Body of pancreas (tissue), 4 donors: ENCODE results near the gene AMHR2. TPM values are rescaled to one million over a fixed set of nuclear protein-coding genes. Genes with fewer than 3 reads are reported as not detected.
A peak's percentile ranks its signal among the peaks of the same experiment; 100 is the strongest.

Experiments
- ATAC-seq: fragments of 150-250 bp; one replicate; pipeline ENCODE4 v1.9.1; 2016
- DNase-seq, 4 donors: peaks; one replicate each; pipeline ENCODE4 v3.0.0-alpha.2; 2019
- H3K27ac ChIP-seq, 4 donors: fragments of 200-600 bp; sonication (generic); 1 replicate in 3 of 4; 2 replicates in 1 of 4; pipeline versions ENCODE4 v1.5.1 to v1.6.1; 2016 to 2019; ENCODE audit warnings: mild to moderate bottlenecking in 1 of 4, mixed read lengths in 1 of 4, moderate library complexity in 1 of 4
- H3K27me3 ChIP-seq, 2 donors: fragments of 200-600 bp; sonication (generic); one replicate each; pipeline ENCODE4 v1.6.0; 2016; ENCODE audit warnings: mild to moderate bottlenecking in 1 of 2
- H3K36me3 ChIP-seq, 2 donors: fragments of 200-600 bp; sonication (generic); replicated peaks in 1 of 2; 2 replicates each; pipeline ENCODE4 v1.5.1; 2016; ENCODE audit warnings: low read depth in 2 of 2; ENCODE audit not compliant: insufficient read depth in 1 of 2
- H3K4me1 ChIP-seq: fragments of 200-600 bp; sonication (generic); one replicate; pipeline ENCODE4 v1.6.0; 2016
- H3K4me3 ChIP-seq, 2 donors: fragments of 200-600 bp; sonication (generic); 1 replicate in 1 of 2; 2 replicates in 1 of 2; pipeline ENCODE4 v1.5.1; 2016 to 2019
- H3K9me3 ChIP-seq, 3 donors: fragments of 200-600 bp; sonication (generic); 1 replicate in 2 of 3; 2 replicates in 1 of 3; pipeline ENCODE4 v1.5.1; 2016
- POLR2A ChIP-seq, 3 donors: fragments of 450-650 bp; IDR thresholded peaks; one replicate each; pipeline ENCODE4 v1.6.1; 2016; ENCODE audit warnings: antibody characterized with exemption in 3 of 3, mild to moderate bottlenecking in 2 of 3
- WGBS, 2 donors: methylation state at CpG; one replicate each; pipeline ENCODE4 v1.1.5; 2017; 5-methylcytosine and 5-hydroxymethylcytosine counted together
- intact Hi-C: fragments of 100-400 bp; cut with DNase I; formaldehyde crosslinking; loops from one replicate; pipeline ENCODE4 v1.15.1; 2023
- total RNA-seq, 2 donors: library from RNA; depleted of rRNA; stranded (reverse); fragments of >200 nt; gene quantifications; one replicate each; pipeline ENCODE4 v1.1.0, GENCODE V29; 2016
- TF ChIP-seq, protein P1 (sequence below), 7 experiments: fragments of 450-650 bp in 4 of 7; fragments of 200-600 bp in 3 of 7; sonication (generic) in 3 of 7; IDR thresholded peaks; one replicate each; pipeline ENCODE4 v1.5.1; 2016 to 2019; ENCODE audit warnings: antibody characterized with exemption in 7 of 7

AMHR2 gene
- total RNA-seq, 2 donors from 2014 or later = 2.3 to 10.6 TPM

DNA sequence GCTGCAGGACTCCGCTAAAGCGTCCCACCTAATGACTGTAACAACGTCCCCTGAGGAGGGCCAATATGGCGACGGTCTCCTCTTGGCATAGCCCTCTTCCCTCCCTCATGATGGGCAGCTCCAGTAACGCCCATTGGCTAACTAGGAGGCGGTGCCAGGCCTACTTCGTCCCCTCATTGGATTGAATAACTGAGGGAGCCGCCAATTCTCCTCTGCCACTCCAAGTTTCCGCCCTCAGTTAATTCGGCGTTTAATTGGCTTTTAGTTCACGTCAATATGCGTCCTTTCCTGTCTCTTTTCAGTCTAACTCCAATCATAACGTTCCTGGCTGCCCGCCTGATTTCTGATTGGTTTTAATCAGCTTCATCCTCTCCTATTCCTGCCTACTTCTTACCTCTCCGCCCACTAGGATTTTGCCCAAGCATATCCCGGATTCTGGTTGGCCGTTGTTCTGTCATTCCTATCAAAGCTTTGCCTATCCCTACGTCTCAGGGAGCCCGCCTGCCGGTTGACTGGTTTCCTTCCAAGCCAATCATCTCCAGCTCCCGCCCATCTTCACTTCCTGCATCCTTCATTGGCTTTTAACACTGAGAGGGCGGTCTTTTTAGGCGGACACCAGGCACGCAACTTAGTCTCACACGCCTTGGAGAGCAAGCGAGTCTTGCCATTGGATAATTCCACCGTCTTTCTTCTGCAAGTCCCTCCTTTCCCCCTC is 44.1 kb upstream of the AMHR2 start:
- H3K4me1 ChIP-seq = peaks cover 47% of the 10 kb centered on the region
- TF ChIP-seq, protein P1, sequence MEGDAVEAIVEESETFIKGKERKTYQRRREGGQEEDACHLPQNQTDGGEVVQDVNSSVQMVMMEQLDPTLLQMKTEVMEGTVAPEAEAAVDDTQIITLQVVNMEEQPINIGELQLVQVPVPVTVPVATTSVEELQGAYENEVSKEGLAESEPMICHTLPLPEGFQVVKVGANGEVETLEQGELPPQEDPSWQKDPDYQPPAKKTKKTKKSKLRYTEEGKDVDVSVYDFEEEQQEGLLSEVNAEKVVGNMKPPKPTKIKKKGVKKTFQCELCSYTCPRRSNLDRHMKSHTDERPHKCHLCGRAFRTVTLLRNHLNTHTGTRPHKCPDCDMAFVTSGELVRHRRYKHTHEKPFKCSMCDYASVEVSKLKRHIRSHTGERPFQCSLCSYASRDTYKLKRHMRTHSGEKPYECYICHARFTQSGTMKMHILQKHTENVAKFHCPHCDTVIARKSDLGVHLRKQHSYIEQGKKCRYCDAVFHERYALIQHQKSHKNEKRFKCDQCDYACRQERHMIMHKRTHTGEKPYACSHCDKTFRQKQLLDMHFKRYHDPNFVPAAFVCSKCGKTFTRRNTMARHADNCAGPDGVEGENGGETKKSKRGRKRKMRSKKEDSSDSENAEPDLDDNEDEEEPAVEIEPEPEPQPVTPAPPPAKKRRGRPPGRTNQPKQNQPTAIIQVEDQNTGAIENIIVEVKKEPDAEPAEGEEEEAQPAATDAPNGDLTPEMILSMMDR (IDR thresholded peaks at IDR 0.05) = peak in 1 of 7 experiments; percentile 21
- peak in 2 of 3 donors; percentile 92 to 94 for TF ChIP-seq POLR2A (IDR thresholded peaks at IDR 0.05)
- ATAC-seq = peak; percentile 81
- H3K36me3 ChIP-seq = peaks cover 0 to 4% of the 10 kb centered on the region in 2 donors
- no peak overlapping the region for H3K4me3 ChIP-seq
- DNase-seq = peak; percentile 99 to 100 (median 100)
- no peaks in the 10 kb centered on the region for H3K27me3 ChIP-seq
- WGBS, 2 donors = 0 to 1% methylated on average over 27 to 29 of the region's 29 CpGs
- H3K9me3 ChIP-seq = no peaks in the 10 kb centered on the region
- intact Hi-C loops = no loop called here
- peak overlapping the region; percentile 96 to 99 (median 98) for H3K27ac ChIP-seq

DNA sequence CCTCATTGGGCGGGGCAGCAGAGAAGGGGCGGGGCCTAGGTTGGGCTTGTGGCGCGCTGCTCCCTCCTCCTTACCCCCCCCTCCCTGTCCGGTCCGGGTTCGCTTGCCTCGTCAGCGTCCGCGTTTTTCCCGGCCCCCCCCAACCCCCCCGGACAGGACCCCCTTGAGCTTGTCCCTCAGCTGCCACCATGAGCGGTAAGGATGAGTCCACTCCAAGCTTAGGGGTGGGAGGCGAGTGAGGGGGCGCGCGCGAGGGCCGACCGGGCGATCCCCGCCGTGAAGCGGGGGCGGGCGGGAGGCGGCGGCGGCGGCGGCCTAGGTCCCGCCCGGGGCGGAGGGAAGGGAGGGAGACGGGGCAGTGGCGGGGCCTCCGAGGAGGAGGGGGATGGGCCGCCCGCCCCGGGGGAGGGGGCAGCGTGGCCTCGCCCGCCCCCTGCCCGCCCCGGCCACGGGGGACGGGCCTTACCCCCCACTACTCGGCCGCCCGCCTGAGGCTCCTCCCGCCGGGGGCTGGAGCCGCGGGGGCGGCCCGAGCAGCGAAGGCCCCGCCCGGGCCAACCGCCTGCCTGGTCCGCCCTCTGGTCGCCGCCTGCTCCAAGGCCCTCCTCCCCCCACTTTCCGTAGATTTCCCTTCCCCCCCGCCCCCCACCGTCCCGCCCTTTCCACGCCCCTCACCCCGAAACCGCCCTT is 43.4 kb upstream of the AMHR2 start, which contains the start of gene SP1:
TSS of gene SP1 (plus strand) at position 73 of the 690 bp plus-strand sequence. CDS start at position 189, 116 bp downstream.
- Histone ChIP-seq H3K9me3 (no peaks in the 10 kb centered on the region), H3K27me3 (no peaks in the 10 kb centered on the region), H3K36me3 (peaks cover 0 to 4% of the 10 kb centered on the region in 2 donors), H3K4me3 (peak within 1 kb of the TSS; percentile 3 to 38), H3K27ac (peak within 1 kb of the TSS; percentile 96 to 99 (median 98)), H3K4me1 (peaks cover 54% of the 10 kb centered on the region)
- ATAC-seq = peak; percentile 63
- intact Hi-C loops = no loop called here
- TF ChIP-seq, protein P1 (IDR thresholded peaks at IDR 0.05) = no peak
- peak in 1 of 3 donors; percentile 32 for TF ChIP-seq POLR2A (IDR thresholded peaks at IDR 0.05)
- 0% methylated on average over 11 to 45 of the region's 71 CpGs for WGBS, 2 donors
- DNase-seq = peak; percentile 91 to 95 (median 93)

DNA sequence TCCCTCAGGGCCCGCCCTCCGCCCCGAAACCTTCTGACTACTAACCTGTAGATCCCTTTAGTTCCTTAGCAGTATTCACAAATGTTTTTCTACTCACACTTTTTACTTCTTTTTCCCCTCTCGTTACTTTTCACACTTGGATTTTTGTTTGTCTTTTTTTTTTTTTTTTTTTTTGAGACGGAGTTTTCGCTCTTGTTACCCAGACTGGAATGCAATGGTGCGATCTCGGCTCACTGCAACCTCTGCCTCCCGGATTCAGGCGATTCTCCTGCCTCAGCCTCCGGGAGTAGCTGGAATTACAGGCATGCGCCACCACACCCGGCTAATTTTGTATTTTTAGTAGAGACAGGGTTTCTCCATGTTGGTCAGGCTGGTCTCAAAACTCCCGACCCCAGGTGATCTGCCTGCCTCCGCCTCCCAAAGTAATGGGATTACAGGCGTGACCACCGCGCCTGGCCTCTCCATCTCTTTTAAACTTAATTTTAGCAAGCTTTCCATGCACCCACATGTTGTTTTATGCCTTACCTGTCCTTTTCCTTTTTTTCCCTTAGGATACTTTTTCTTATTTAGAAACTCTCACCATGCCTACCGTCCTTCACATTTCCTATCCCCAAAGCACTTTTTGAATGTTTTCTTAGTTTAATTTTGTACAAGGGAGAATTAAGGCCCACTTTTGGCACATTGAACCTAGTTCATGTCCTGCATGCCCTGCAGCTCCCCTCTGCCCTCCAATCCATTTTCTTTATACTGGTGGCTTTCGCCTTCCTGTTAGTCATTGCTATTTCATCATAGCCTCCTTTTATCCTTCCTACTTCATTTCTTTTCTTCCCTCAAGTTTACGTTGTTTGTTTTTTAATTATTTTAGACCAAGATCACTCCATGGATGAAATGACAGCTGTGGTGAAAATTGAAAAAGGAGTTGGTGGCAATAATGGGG is 42.6 kb upstream of the AMHR2 start:
- no peak for TF ChIP-seq POLR2A (IDR thresholded peaks at IDR 0.05)
- TF ChIP-seq, protein P1 (IDR thresholded peaks at IDR 0.05) = peak in 1 of 7 experiments; percentile 18
- intact Hi-C loops = no loop called here
- DNase-seq = peak in 2 of 4 donors; percentile 26 to 29
- Histone ChIP-seq H3K36me3 (peaks cover 0 to 4% of the 10 kb centered on the region in 2 donors), H3K27me3 (no peaks in the 10 kb centered on the region), H3K4me3 (peak overlapping the region in 1 of 2 donors; percentile 3), H3K4me1 (peaks cover 62% of the 10 kb centered on the region), H3K9me3 (no peaks in the 10 kb centered on the region), H3K27ac (peak overlapping the region; percentile 96 to 99 (median 98))
- WGBS, 2 donors = 11 to 12% methylated on average over 20 to 21 of the region's 21 CpGs
- ATAC-seq = no peak

DNA sequence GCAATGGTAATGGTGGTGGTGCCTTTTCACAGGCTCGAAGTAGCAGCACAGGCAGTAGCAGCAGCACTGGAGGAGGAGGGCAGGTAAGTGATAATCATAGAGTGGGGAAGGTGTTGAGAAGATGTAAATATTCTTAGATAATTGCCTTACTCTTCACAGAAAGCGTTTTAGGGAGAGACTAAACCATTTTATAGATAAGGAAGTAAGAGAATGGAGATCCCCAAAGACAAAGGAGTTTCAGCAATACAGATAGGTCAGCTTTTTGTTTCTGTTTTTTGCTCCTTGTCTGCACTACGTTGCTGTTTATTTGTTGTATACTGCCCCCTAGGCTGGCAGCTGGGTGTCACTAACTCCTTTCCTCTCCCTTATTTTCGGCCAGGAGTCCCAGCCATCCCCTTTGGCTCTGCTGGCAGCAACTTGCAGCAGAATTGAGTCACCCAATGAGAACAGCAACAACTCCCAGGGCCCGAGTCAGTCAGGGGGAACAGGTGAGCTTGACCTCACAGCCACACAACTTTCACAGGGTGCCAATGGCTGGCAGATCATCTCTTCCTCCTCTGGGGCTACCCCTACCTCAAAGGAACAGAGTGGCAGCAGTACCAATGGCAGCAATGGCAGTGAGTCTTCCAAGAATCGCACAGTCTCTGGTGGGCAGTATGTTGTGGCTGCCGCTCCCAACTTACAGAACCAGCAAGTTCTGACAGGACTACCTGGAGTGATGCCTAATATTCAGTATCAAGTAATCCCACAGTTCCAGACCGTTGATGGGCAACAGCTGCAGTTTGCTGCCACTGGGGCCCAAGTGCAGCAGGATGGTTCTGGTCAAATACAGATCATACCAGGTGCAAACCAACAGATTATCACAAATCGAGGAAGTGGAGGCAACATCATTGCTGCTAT is 41.7 kb upstream of the AMHR2 start:
- WGBS, 2 donors = 28 to 29% methylated on average over 7 to 9 of the region's 9 CpGs
- no peak for TF ChIP-seq POLR2A (IDR thresholded peaks at IDR 0.05)
- TF ChIP-seq, protein P1 (IDR thresholded peaks at IDR 0.05) = peak in 6 of 7 experiments; percentile 12 to 59 (median 43)
- ATAC-seq (no peak), DNase-seq (peak; percentile 49 to 79 (median 68))
- Histone ChIP-seq H3K4me1 (peaks cover 72% of the 10 kb centered on the region), H3K4me3 (no peak overlapping the region), H3K27me3 (no peaks in the 10 kb centered on the region), H3K36me3 (peaks cover 0 to 4% of the 10 kb centered on the region in 2 donors), H3K27ac (peak overlapping the region; percentile 62 to 99 (median 97)), H3K9me3 (no peaks in the 10 kb centered on the region)
- intact Hi-C loops = no loop called here
